Measurements from ENCODE around the gene MOB3A. TPM values are rescaled to one million over a fixed set of nuclear protein-coding genes. Genes with fewer than 3 reads are reported as not detected.

The MOB3A gene
- total and polyA plus RNA-seq, 11 donors, result 7.1 to 32.3 (median 16.7) TPM

GRCh38 chr19:2043961-2044708 is 52.0 kb downstream of the MOB3A start:
- H3K9me3 ChIP-seq, result no peaks in the 10 kb centered on the region
- ATAC-seq (no peak), DNase-seq (peak in 1 of 5 donors; percentile 36)
- no peak overlapping the region for H3K4me3 ChIP-seq
- 64 to 73% (median 69%) methylated on average over 8 to 11 of the region's 11 CpGs for WGBS, 4 donors
- peaks cover 34 to 100% (median 88%) of the 10 kb centered on the region in 12 donors for H3K4me1 ChIP-seq
- TF ChIP-seq CTCF (IDR thresholded peaks at IDR 0.05) (peak in 1 of 12 donors; percentile 6), POLR2A (IDR thresholded peaks at IDR 0.05) (no peak)
- no peaks in the 10 kb centered on the region for H3K27me3 ChIP-seq
- intact Hi-C loops (cut with DNase I), result no loop called here
- peaks cover 0 to 87% (median 59%) of the 10 kb centered on the region in 9 donors for H3K36me3 ChIP-seq
- H3K27ac ChIP-seq, result peak overlapping the region in 11 of 12 donors; percentile 42 to 99 (median 92)

GRCh38 chr19:2043251-2043641 is 52.9 kb downstream of the MOB3A start:
- WGBS, 4 donors, result 55 to 83% (median 60%) methylated on average over 3 to 9 of the region's 9 CpGs
- Histone ChIP-seq H3K4me1 (peaks cover 25 to 95% (median 80%) of the 10 kb centered on the region in 12 donors), H3K9me3 (no peaks in the 10 kb centered on the region), H3K27ac (peak overlapping the region; percentile 71 to 99 (median 90)), H3K36me3 (peaks cover 0 to 88% (median 65%) of the 10 kb centered on the region in 9 donors), H3K27me3 (no peaks in the 10 kb centered on the region), H3K4me3 (no peak overlapping the region)
- DNase-seq (peak in 1 of 5 donors; percentile 43), ATAC-seq (peak in 1 of 4 donors; percentile 10)
- intact Hi-C loops (cut with DNase I), result no loop called here
- TF ChIP-seq POLR2A (IDR thresholded peaks at IDR 0.05), result no peak
- no peak for TF ChIP-seq CTCF (IDR thresholded peaks at IDR 0.05)

- H3K36me3 ChIP-seq, result peaks cover 0 to 91% (median 70%) of the 10 kb centered on the region in 9 donors
- intact Hi-C loops (cut with DNase I), result loop anchor here in 1 of 10 donors (1.0 kb wide), 1 partner anchor 10 kb away; no protein-coding TSS in a partner anchor
- WGBS, 4 donors, result 26 to 40% (median 31%) methylated on average over 19 to 29 of the region's 29 CpGs
- no peaks in the 10 kb centered on the region for H3K9me3 ChIP-seq
- TF ChIP-seq CTCF (IDR thresholded peaks at IDR 0.05) (no peak), POLR2A (IDR thresholded peaks at IDR 0.05) (no peak)
- DNase-seq (peak in 2 of 5 donors; percentile 53 to 75), ATAC-seq (peak in 2 of 4 donors; percentile 4 to 5)
- H3K27me3 ChIP-seq, result no peaks in the 10 kb centered on the region
- H3K4me1 ChIP-seq, result peaks cover 19 to 89% (median 74%) of the 10 kb centered on the region in 12 donors
- H3K27ac ChIP-seq, result peak overlapping the region; percentile 71 to 99 (median 90)
- peak overlapping the region in 10 of 12 donors; percentile 30 to 50 (median 38) for H3K4me3 ChIP-seq
These were observed 53.5 kb downstream of the MOB3A start for GRCh38 chr19:2042485-2043250.
